T-helper 2 cell treated with Interferon-gamma antibody and Interleukin-4, amounts not matched to agents 5 μg/mL and 100 μg/mL, for 36 hours (primary cell): ENCODE data around the gene ASCL4.

ENCODE experiments used
- DNase-seq: peaks from one replicate; pipeline ENCODE4 v3.0.0; 2021; ENCODE audit warnings: low spot score
- H3K27ac Mint-ChIP-seq: one replicate; pipeline ENCODE4 v1.8.0; 2021; ENCODE audit warnings: mild to moderate bottlenecking, mixed read lengths
- H3K27me3 Mint-ChIP-seq: one replicate; pipeline ENCODE4 v1.8.0; 2021; ENCODE audit warnings: low read depth, mixed read lengths
- H3K36me3 Mint-ChIP-seq: one replicate; pipeline ENCODE4 v1.8.0; 2021; ENCODE audit warnings: low read depth, mixed read lengths
- H3K4me1 Mint-ChIP-seq: one replicate; pipeline ENCODE4 v1.8.0; 2021; ENCODE audit warnings: low read depth, mixed read lengths
- H3K4me3 Mint-ChIP-seq: one replicate; pipeline ENCODE4 v1.8.0; 2022; ENCODE audit warnings: mild to moderate bottlenecking, moderate library complexity, mixed read lengths
- H3K9me3 Mint-ChIP-seq: one replicate; pipeline ENCODE4 v1.8.0; 2021; ENCODE audit warnings: mixed read lengths

ASCL4 gene

GRCh38 chr12:107788690-107789458 is 14.4 kb downstream of the ASCL4 start:
- Mint-ChIP-seq H3K36me3 (no peaks in the 10 kb centered on the region), H3K9me3 (no peaks in the 10 kb centered on the region), H3K27ac (no peak overlapping the region), H3K4me1 (peaks cover 5% of the 10 kb centered on the region), H3K4me3 (no peak overlapping the region), H3K27me3 (peaks cover 2% of the 10 kb centered on the region)
- DNase-seq, result no peak

GRCh38 chr12:107791465-107792089 is 17.1 kb downstream of the ASCL4 start:
- H3K9me3 Mint-ChIP-seq, result no peaks in the 10 kb centered on the region
- H3K4me3 Mint-ChIP-seq, result no peak overlapping the region
- no peak for DNase-seq
- H3K27me3 Mint-ChIP-seq, result peaks cover 12% of the 10 kb centered on the region
- H3K4me1 Mint-ChIP-seq, result no peaks in the 10 kb centered on the region
- no peak overlapping the region for H3K27ac Mint-ChIP-seq
- H3K36me3 Mint-ChIP-seq, result no peaks in the 10 kb centered on the region

GRCh38 chr12:107794451-107794850 is 19.9 kb downstream of the ASCL4 start:
- Mint-ChIP-seq H3K9me3 (no peaks in the 10 kb centered on the region), H3K4me3 (no peak overlapping the region), H3K27me3 (peaks cover 18% of the 10 kb centered on the region), H3K36me3 (no peaks in the 10 kb centered on the region), H3K27ac (no peak overlapping the region), H3K4me1 (no peaks in the 10 kb centered on the region)
- no peak for DNase-seq

- DNase-seq, result no peak
- Mint-ChIP-seq H3K27ac (no peak overlapping the region), H3K27me3 (peaks cover 24% of the 10 kb centered on the region), H3K36me3 (no peaks in the 10 kb centered on the region), H3K4me1 (no peaks in the 10 kb centered on the region), H3K9me3 (no peaks in the 10 kb centered on the region), H3K4me3 (no peak overlapping the region)
Measured at GRCh38 chr12:107798580-107798979, 24.1 kb downstream of the ASCL4 start.

- no peak overlapping the region for H3K27ac Mint-ChIP-seq
- no peak for DNase-seq
- peaks cover 19% of the 10 kb centered on the region for H3K27me3 Mint-ChIP-seq
- no peak overlapping the region for H3K4me3 Mint-ChIP-seq
- H3K36me3 Mint-ChIP-seq, result no peaks in the 10 kb centered on the region
- H3K9me3 Mint-ChIP-seq, result no peaks in the 10 kb centered on the region
- no peaks in the 10 kb centered on the region for H3K4me1 Mint-ChIP-seq
Measured at GRCh38 chr12:107801150-107801549, 26.6 kb downstream of the ASCL4 start.

- DNase-seq, result no peak
- no peak overlapping the region for H3K4me3 Mint-ChIP-seq
- H3K27ac Mint-ChIP-seq, result no peak overlapping the region
- no peaks in the 10 kb centered on the region for H3K4me1 Mint-ChIP-seq
- H3K27me3 Mint-ChIP-seq, result peaks cover 8% of the 10 kb centered on the region
- no peaks in the 10 kb centered on the region for H3K9me3 Mint-ChIP-seq
- H3K36me3 Mint-ChIP-seq, result no peaks in the 10 kb centered on the region
Measured at GRCh38 chr12:107803092-107803491, 28.6 kb downstream of the ASCL4 start.

GRCh38 chr12:107805488-107806180 is 31.1 kb downstream of the ASCL4 start:
- Mint-ChIP-seq H3K4me1 (no peaks in the 10 kb centered on the region), H3K36me3 (no peaks in the 10 kb centered on the region), H3K27me3 (peaks cover 8% of the 10 kb centered on the region), H3K4me3 (no peak overlapping the region), H3K9me3 (no peaks in the 10 kb centered on the region), H3K27ac (no peak overlapping the region)
- no peak for DNase-seq

- no peak overlapping the region for H3K4me3 Mint-ChIP-seq
- no peak overlapping the region for H3K27ac Mint-ChIP-seq
- peaks cover 4% of the 10 kb centered on the region for H3K27me3 Mint-ChIP-seq
- no peaks in the 10 kb centered on the region for H3K36me3 Mint-ChIP-seq
- H3K4me1 Mint-ChIP-seq, result no peaks in the 10 kb centered on the region
- no peak for DNase-seq
- no peaks in the 10 kb centered on the region for H3K9me3 Mint-ChIP-seq
Measured at GRCh38 chr12:107807471-107808150, 33.1 kb downstream of the ASCL4 start.

GRCh38 chr12:107817250-107817649 is 42.7 kb downstream of the ASCL4 start:
- Mint-ChIP-seq H3K27ac (no peak overlapping the region), H3K9me3 (peaks cover 9% of the 10 kb centered on the region), H3K36me3 (no peaks in the 10 kb centered on the region), H3K27me3 (peaks cover under 1% of the 10 kb centered on the region), H3K4me3 (no peak overlapping the region), H3K4me1 (no peaks in the 10 kb centered on the region)
- DNase-seq, result no peak

GRCh38 chr12:107818984-107819383 is 44.5 kb downstream of the ASCL4 start:
- H3K4me1 Mint-ChIP-seq, result no peaks in the 10 kb centered on the region
- H3K27ac Mint-ChIP-seq, result no peak overlapping the region
- no peaks in the 10 kb centered on the region for H3K36me3 Mint-ChIP-seq
- no peak overlapping the region for H3K4me3 Mint-ChIP-seq
- DNase-seq, result no peak
- H3K27me3 Mint-ChIP-seq, result peaks cover 3% of the 10 kb centered on the region
- peaks cover 9% of the 10 kb centered on the region for H3K9me3 Mint-ChIP-seq

- Mint-ChIP-seq H3K27me3 (peaks cover 3% of the 10 kb centered on the region), H3K4me3 (no peak overlapping the region), H3K4me1 (no peaks in the 10 kb centered on the region), H3K36me3 (no peaks in the 10 kb centered on the region), H3K9me3 (peaks cover 31% of the 10 kb centered on the region), H3K27ac (no peak overlapping the region)
- no peak for DNase-seq
Measured at GRCh38 chr12:107822356-107822755, 47.9 kb downstream of the ASCL4 start.
